ENCODE results near the gene SYT13.
A peak's percentile ranks its signal among the peaks of the same experiment; 100 is the strongest.

SYT13 gene

GRCh38 chr11:45305874-45306623, 19.9 kb upstream of the SYT13 start:
- no peak for DNase-seq

DNA sequence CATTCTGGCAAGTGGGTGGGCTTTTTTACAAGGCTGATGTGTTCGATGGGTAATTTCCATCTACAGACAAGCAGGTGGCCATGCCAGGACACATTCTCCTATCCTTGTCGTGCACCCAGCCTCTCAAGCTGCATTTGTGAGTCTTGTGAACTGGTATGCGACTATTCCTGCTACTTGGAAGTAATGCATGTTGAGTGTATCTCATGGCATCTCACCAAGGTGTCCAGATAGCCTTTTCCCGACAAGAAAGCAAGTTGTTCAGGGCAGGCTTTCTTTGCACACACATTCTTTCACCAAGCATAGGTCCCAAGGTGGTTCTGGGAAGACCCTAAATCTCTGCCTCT, 18.8 kb upstream of the SYT13 start:
- DNase-seq: no peak

GRCh38 chr11:45304111-45304991, 18.2 kb upstream of the SYT13 start:
- DNase-seq: no peak

DNA sequence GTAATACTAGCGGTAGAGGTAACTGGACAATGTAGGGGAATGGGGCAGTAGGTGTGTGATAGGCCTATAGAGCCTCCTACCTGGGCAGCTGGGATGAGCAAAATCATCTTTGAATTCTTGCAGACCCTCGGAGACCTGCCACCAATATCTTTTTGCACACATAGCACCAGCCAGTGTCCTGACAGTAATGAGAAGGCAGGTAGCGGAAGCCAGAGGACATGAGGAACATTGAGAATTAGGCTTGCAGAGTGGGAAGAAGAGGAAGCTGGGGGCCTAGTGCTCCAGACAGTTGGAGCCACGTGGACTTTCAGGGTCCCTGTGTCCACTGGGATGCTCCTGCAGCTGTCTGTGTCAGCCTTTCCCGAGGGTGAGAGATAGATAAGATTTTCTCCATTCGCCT, 17.2 kb upstream of the SYT13 start:
- DNase-seq: no peak

- no peak for DNase-seq
Measured at GRCh38 chr11:45301537-45302246, 15.6 kb upstream of the SYT13 start.

GRCh38 chr11:45300715-45301114, 14.6 kb upstream of the SYT13 start:
- DNase-seq: no peak

GRCh38 chr11:45298718-45299117, 12.6 kb upstream of the SYT13 start:
- no peak for DNase-seq

GRCh38 chr11:45296075-45296474, 9.9 kb upstream of the SYT13 start:
- DNase-seq: no peak

GRCh38 chr11:45294499-45294898, 8.4 kb upstream of the SYT13 start:
- DNase-seq: no peak

GRCh38 chr11:45293566-45294192, 7.5 kb upstream of the SYT13 start:
- peak; percentile 79 for DNase-seq

DNA sequence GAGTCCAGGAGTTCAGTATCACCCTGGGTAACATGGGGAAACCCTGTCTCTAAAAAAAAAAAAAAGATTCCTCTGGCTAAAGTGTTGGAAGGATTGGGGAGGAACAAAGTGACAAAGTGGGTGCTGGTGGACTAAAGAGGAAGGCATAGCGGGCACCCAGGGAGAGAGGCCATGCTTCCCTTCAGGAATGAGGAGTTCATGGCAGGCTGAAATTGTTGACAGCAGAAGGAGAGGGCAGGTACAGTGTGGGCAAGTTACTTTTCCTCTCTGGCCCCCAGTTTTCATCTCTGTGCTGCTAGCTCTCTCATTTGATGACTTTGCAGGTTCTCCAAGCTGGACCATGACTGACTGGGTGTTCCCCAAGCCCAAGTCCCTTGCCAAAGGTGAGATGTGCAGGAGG, 4.4 kb upstream of the SYT13 start:
- no peak for DNase-seq

- no peak for DNase-seq
Measured at GRCh38 chr11:45289369-45289768, 3.2 kb upstream of the SYT13 start.

GRCh38 chr11:45288339-45288738, 2.2 kb upstream of the SYT13 start:
- DNase-seq: no peak

- DNase-seq: no peak
Measured at GRCh38 chr11:45287316-45287903, 1.3 kb upstream of the SYT13 start.

DNA sequence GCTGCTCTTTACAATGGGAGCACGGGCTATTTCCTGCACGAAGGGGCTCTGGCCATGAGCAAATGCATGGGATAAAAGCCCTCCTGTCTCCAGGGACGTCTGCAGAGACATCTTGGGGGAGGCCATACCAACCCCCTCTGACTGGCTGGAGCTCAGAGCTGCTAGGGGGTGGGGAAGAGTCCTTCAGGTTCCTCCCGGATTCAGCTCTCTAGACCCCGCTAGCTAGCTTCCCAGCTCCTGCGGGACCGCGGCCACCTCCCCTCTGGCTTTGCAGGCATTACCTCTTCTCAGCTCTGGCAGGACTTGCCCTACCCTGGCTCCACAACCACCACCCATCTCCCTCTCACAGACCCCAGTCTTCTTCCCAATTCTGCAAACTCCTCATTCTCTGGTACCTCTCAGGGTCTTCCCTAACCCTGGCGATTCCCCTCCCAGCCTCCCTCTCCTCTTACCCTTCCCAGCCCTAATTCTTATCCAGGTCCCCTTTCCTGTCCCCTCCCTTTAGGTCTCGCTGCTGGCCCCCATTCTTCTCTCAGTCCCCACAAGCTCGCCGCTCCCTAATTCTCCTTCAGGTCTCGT, 802 bp downstream of the SYT13 start:
- no peak for DNase-seq

GRCh38 chr11:45282081-45282480, 4.1 kb downstream of the SYT13 start:
- no peak for DNase-seq

GRCh38 chr11:45280449-45280848, 5.7 kb downstream of the SYT13 start:
- no peak for DNase-seq

DNA sequence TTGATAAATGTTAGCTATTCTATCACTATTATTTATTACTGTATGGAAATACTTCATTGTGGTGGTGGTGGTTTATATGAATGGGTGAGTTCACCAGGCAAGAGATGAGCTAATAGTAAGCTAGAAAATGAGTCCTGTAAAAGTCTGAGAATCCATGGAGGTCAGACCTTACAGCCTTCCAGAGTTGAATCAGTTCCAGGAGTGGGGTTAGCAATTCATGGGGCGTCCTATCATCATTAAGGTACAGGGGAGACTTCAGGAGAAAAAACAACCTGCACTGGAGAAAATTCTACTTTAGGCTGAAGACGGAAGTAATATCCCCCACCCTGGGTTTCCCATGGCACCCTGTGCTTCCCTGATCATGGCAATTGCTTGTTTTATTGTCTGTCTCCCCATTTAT, 6.5 kb downstream of the SYT13 start:
- DNase-seq: no peak

- no peak for DNase-seq
Measured at GRCh38 chr11:45278714-45279113, 7.4 kb downstream of the SYT13 start.

GRCh38 chr11:45275828-45276227, 10.3 kb downstream of the SYT13 start:
- DNase-seq: no peak

GRCh38 chr11:45274206-45274605, 11.9 kb downstream of the SYT13 start:
- DNase-seq: no peak

DNA sequence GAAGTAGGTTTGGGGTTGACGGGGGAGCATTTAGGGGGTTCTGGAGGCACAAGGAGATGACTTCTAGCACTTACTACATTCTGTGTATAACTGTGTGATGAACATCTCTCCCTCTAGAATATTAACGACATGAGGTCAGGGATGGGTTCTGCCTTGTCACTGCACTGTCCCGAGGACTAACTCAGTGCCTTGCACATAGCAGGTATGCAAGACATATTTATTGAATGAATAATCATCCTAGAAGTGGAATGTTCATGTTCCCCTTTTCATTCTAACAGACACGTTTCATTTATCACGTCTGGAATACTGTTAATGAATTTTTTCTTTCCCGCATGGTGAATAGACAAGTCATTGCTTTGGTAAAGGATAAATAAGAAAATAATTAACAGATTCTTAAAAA, 12.6 kb downstream of the SYT13 start:
- no peak for DNase-seq
